GM12864 (cell line): ENCODE measurements around the gene SLC35F6.
"Not testable (repeated sequence)": the region's sequence is repeated elsewhere in the genome, so short reads cannot be mapped to it uniquely, and the experiment has no call there.

ENCODE experiments used
- DNase-seq: peaks from one replicate; pipeline ENCODE4 v3.0.0-alpha.2; 2011; ENCODE audit warnings: low read depth
- H3K4me3 ChIP-seq: 2 replicates; pipeline ENCODE4 v1.5.1; 2011; ENCODE audit warnings: mild to moderate bottlenecking, low read depth, low read length, control low read depth
- CTCF ChIP-seq: IDR thresholded peaks from 2 replicates; pipeline ENCODE4 v1.5.1; 2011; ENCODE audit warnings: low read depth, mild to moderate bottlenecking, moderate library complexity, low read length, control low read depth, inconsistent platforms; ENCODE audit errors: missing control alignments

Gene SLC35F6

GRCh38 chr2:26744953-26745352 is 19.1 kb upstream of the SLC35F6 start:
- TF ChIP-seq CTCF: no peak
- no peak for DNase-seq
- no peak overlapping the region for H3K4me3 ChIP-seq

GRCh38 chr2:26745609-26746327 is 18.3 kb upstream of the SLC35F6 start:
- TF ChIP-seq CTCF: peak; percentile 90
- H3K4me3 ChIP-seq: no peak overlapping the region
- peak; percentile 45 for DNase-seq

- TF ChIP-seq CTCF: no peak
- H3K4me3 ChIP-seq: no peak overlapping the region
- DNase-seq: no peak
These were observed 17.1 kb upstream of the SLC35F6 start for GRCh38 chr2:26746934-26747333.

GRCh38 chr2:26749787-26750420 is 14.2 kb upstream of the SLC35F6 start:
- not testable (repeated sequence) for DNase-seq, H3K4me3 ChIP-seq

- not testable (repeated sequence) for DNase-seq, H3K4me3 ChIP-seq
These were observed 13.6 kb upstream of the SLC35F6 start for GRCh38 chr2:26750467-26750866.

- no peak overlapping the region for H3K4me3 ChIP-seq
- no peak for DNase-seq
- no peak for TF ChIP-seq CTCF
These were observed 11.4 kb upstream of the SLC35F6 start for GRCh38 chr2:26752656-26753055.

- H3K4me3 ChIP-seq: no peak overlapping the region
- DNase-seq: no peak
- no peak for TF ChIP-seq CTCF
These were observed 9.5 kb upstream of the SLC35F6 start for GRCh38 chr2:26754539-26754938.

GRCh38 chr2:26754972-26755670 is 9.0 kb upstream of the SLC35F6 start:
- TF ChIP-seq CTCF: no peak
- DNase-seq: no peak
- no peak overlapping the region for H3K4me3 ChIP-seq
